ENCODE data around the gene RGL2.

- TF ChIP-seq EP300 (IDR thresholded peaks at IDR 0.05), result no peak
- no peak for TF ChIP-seq POLR2A (IDR thresholded peaks at IDR 0.05)
Measured at GRCh38 chr6:33321227-33321626, 22.5 kb upstream of the RGL2 start.
